ENCODE results near the gene RMRP.

- TF ChIP-seq, protein P1, sequence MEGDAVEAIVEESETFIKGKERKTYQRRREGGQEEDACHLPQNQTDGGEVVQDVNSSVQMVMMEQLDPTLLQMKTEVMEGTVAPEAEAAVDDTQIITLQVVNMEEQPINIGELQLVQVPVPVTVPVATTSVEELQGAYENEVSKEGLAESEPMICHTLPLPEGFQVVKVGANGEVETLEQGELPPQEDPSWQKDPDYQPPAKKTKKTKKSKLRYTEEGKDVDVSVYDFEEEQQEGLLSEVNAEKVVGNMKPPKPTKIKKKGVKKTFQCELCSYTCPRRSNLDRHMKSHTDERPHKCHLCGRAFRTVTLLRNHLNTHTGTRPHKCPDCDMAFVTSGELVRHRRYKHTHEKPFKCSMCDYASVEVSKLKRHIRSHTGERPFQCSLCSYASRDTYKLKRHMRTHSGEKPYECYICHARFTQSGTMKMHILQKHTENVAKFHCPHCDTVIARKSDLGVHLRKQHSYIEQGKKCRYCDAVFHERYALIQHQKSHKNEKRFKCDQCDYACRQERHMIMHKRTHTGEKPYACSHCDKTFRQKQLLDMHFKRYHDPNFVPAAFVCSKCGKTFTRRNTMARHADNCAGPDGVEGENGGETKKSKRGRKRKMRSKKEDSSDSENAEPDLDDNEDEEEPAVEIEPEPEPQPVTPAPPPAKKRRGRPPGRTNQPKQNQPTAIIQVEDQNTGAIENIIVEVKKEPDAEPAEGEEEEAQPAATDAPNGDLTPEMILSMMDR (conservative IDR thresholded peaks at IDR 0.05), result no peak
- TF ChIP-seq EZH2 (IDR thresholded peaks at IDR 0.05; ENCODE audit: low read depth), result no peak
Measured at GRCh38 chr9:35700031-35700430, 42.2 kb upstream of the RMRP start.

Data from PC-9 (cell line).